Sigmoid colon (tissue), 7 donors: ENCODE measurements around the gene SUSD3. TPM values are rescaled to one million over a fixed set of nuclear protein-coding genes. Genes with fewer than 3 reads are reported as not detected.

Experiments used
- DNase-seq: peaks from one replicate; pipeline ENCODE4 v3.0.0-alpha.2; 2019
- H3K27ac ChIP-seq, 4 donors: fragments of 200-600 bp; sonication (generic); one replicate each; pipeline ENCODE4 v1.5.1; 2016 to 2019; ENCODE audit warnings: mild to moderate bottlenecking in 1 of 4
- H3K27me3 ChIP-seq, 3 donors: fragments of 200-600 bp; sonication (generic); one replicate each; pipeline ENCODE4 v1.5.1; 2019; ENCODE audit warnings: mild to moderate bottlenecking in 1 of 3
- H3K36me3 ChIP-seq, 4 donors: fragments of 200-600 bp; sonication (generic); one replicate each; pipeline ENCODE4 v1.5.1; 2016 to 2019
- H3K4me1 ChIP-seq, 4 donors: fragments of 200-600 bp; sonication (generic); one replicate each; pipeline ENCODE4 v1.5.1; 2017 to 2019
- H3K4me3 ChIP-seq, 4 donors: fragments of 200-600 bp; sonication (generic); one replicate each; pipeline ENCODE4 v1.5.1; 2017 to 2019; ENCODE audit warnings: mild to moderate bottlenecking in 2 of 4, moderate library complexity in 1 of 4
- H3K9me3 ChIP-seq, 4 donors: fragments of 200-600 bp in 3 of 4; sonication (generic) in 3 of 4; one replicate each; pipeline versions ENCODE4 v1.5.1 to v1.6.1; 2013 to 2019
- CTCF ChIP-seq, 4 experiments: fragments of 450-650 bp in 3 of 4; fragments of 200-600 bp in 1 of 4; IDR thresholded peaks; one replicate each; pipeline ENCODE4 v1.5.1; 2016 to 2019; ENCODE audit warnings: antibody characterized with exemption in 4 of 4, mild to moderate bottlenecking in 3 of 4, moderate library complexity in 2 of 4
- EP300 ChIP-seq, 4 donors: sonication (generic); formaldehyde crosslinking; IDR thresholded peaks; one replicate each; pipeline ENCODE4 v1.6.1; 2017; ENCODE audit warnings: antibody characterized with exemption in 4 of 4
- POLR2A ChIP-seq, 2 donors: fragments of 450-650 bp; IDR thresholded peaks; one replicate each; pipeline ENCODE4 v1.6.1; 2016; ENCODE audit warnings: antibody characterized with exemption in 2 of 2, mild to moderate bottlenecking in 2 of 2, moderate library complexity in 2 of 2
- POLR2AphosphoS5 ChIP-seq, 4 donors: sonication (generic); formaldehyde crosslinking; IDR thresholded peaks; one replicate each; pipeline ENCODE4 v1.6.1; 2017; ENCODE audit warnings: antibody characterized with exemption in 4 of 4
- WGBS, 2 donors: extraction: QIAGEN DNeasy Blood & Tissue Kit; methylation state at CpG; one replicate each; pipeline ENCODE4 v1.1.7; 2013; 5-methylcytosine and 5-hydroxymethylcytosine counted together
- intact Hi-C: fragments of 100-400 bp; cut with DNase I; formaldehyde crosslinking; loops from one replicate; pipeline ENCODE4 v1.15.1; 2023
- polyA plus RNA-seq, 3 donors: library from polyadenylated mRNA; stranded (reverse); fragments of 200-250 nt; gene quantifications; one replicate each; pipeline ENCODE4 v1.2.3, GENCODE V29; 2013
- total RNA-seq, 4 donors: library from RNA; depleted of rRNA; stranded (reverse); fragments of >200 nt; gene quantifications; one replicate each; pipeline ENCODE4 v1.1.0, GENCODE V29; 2016
- donor health status: healthy with polysubstance abuse.
- donor health status: Bipolar disorder and iron deficiency.
- donor health status: healthy.

SUSD3 gene
- total and polyA plus RNA-seq, 7 donors, result 0.92 to 15.2 (median 4.7) TPM; not detected in 1

GRCh38 chr9:93020151-93020550 lies 38.4 kb upstream of the SUSD3 start:
- TF ChIP-seq POLR2AphosphoS5 (IDR thresholded peaks at IDR 0.05) (no peak), POLR2A (IDR thresholded peaks at IDR 0.05) (no peak), CTCF (IDR thresholded peaks at IDR 0.05) (no peak), EP300 (IDR thresholded peaks at IDR 0.05) (no peak)
- H3K27me3 ChIP-seq, result no peaks in the 10 kb centered on the region
- H3K9me3 ChIP-seq, result no peaks in the 10 kb centered on the region
- no peak overlapping the region for H3K27ac ChIP-seq
- 94 to 96% methylated on average over 11 of the region's 11 CpGs for WGBS, 2 donors
- no peaks in the 10 kb centered on the region for H3K36me3 ChIP-seq
- H3K4me1 ChIP-seq, result no peaks in the 10 kb centered on the region
- DNase-seq, result peak; percentile 43
- intact Hi-C loops, result no loop called here
- no peak overlapping the region for H3K4me3 ChIP-seq

- 77 to 79% methylated on average over 27 of the region's 27 CpGs for WGBS, 2 donors
- intact Hi-C loops, result no loop called here
Observed at GRCh38 chr9:93020771-93021670, 37.5 kb upstream of the SUSD3 start.

GRCh38 chr9:93022066-93022465 lies 36.4 kb upstream of the SUSD3 start:
- H3K27ac ChIP-seq, result no peak overlapping the region
- no peak for DNase-seq
- H3K9me3 ChIP-seq, result no peaks in the 10 kb centered on the region
- H3K36me3 ChIP-seq, result no peaks in the 10 kb centered on the region
- intact Hi-C loops, result no loop called here
- no peaks in the 10 kb centered on the region for H3K4me1 ChIP-seq
- TF ChIP-seq EP300 (IDR thresholded peaks at IDR 0.05) (no peak), POLR2A (IDR thresholded peaks at IDR 0.05) (no peak), POLR2AphosphoS5 (IDR thresholded peaks at IDR 0.05) (no peak), CTCF (IDR thresholded peaks at IDR 0.05) (no peak)
- no peak overlapping the region for H3K4me3 ChIP-seq
- H3K27me3 ChIP-seq, result no peaks in the 10 kb centered on the region
- 90 to 97% methylated on average over 9 of the region's 9 CpGs for WGBS, 2 donors

More at GRCh38 chr9:93020771-93021670, 37.5 kb upstream of the SUSD3 start:
- Histone ChIP-seq H3K4me3 (no peak overlapping the region), H3K27ac (no peak overlapping the region), H3K36me3 (no peaks in the 10 kb centered on the region), H3K9me3 (no peaks in the 10 kb centered on the region), H3K27me3 (no peaks in the 10 kb centered on the region), H3K4me1 (no peaks in the 10 kb centered on the region)
- no peak for TF ChIP-seq CTCF (IDR thresholded peaks at IDR 0.05)
- TF ChIP-seq POLR2AphosphoS5 (IDR thresholded peaks at IDR 0.05), result no peak
- no peak for TF ChIP-seq POLR2A (IDR thresholded peaks at IDR 0.05)
- no peak for TF ChIP-seq EP300 (IDR thresholded peaks at IDR 0.05)
- peak; percentile 48 for DNase-seq

- no peaks in the 10 kb centered on the region for H3K36me3 ChIP-seq
- no peaks in the 10 kb centered on the region for H3K27me3 ChIP-seq
- H3K27ac ChIP-seq, result no peak overlapping the region
- H3K4me3 ChIP-seq, result no peak overlapping the region
- intact Hi-C loops, result no loop called here
- WGBS, 2 donors, result 92 to 93% methylated on average over 23 of the region's 23 CpGs
- no peak for DNase-seq
- TF ChIP-seq CTCF (IDR thresholded peaks at IDR 0.05), result no peak
- TF ChIP-seq POLR2A (IDR thresholded peaks at IDR 0.05), result no peak
- TF ChIP-seq EP300 (IDR thresholded peaks at IDR 0.05), result no peak
- TF ChIP-seq POLR2AphosphoS5 (IDR thresholded peaks at IDR 0.05), result no peak
- no peaks in the 10 kb centered on the region for H3K9me3 ChIP-seq
- H3K4me1 ChIP-seq, result no peaks in the 10 kb centered on the region
Observed at GRCh38 chr9:93022721-93023520, 35.6 kb upstream of the SUSD3 start.
